GM19239 (cell line): ENCODE measurements around the gene WDR86.

ENCODE experiments used
- DNase-seq: peaks from one replicate; pipeline ENCODE4 v3.0.0; 2011; ENCODE audit warnings: low spot score; ENCODE audit not compliant: insufficient read length
- FAIRE-seq: peaks from 2 replicates; lab custom pipeline; 2011; peaks lifted over from hg19 to GRCh38; lab: Jason Lieb, UNC

The WDR86 gene

DNA sequence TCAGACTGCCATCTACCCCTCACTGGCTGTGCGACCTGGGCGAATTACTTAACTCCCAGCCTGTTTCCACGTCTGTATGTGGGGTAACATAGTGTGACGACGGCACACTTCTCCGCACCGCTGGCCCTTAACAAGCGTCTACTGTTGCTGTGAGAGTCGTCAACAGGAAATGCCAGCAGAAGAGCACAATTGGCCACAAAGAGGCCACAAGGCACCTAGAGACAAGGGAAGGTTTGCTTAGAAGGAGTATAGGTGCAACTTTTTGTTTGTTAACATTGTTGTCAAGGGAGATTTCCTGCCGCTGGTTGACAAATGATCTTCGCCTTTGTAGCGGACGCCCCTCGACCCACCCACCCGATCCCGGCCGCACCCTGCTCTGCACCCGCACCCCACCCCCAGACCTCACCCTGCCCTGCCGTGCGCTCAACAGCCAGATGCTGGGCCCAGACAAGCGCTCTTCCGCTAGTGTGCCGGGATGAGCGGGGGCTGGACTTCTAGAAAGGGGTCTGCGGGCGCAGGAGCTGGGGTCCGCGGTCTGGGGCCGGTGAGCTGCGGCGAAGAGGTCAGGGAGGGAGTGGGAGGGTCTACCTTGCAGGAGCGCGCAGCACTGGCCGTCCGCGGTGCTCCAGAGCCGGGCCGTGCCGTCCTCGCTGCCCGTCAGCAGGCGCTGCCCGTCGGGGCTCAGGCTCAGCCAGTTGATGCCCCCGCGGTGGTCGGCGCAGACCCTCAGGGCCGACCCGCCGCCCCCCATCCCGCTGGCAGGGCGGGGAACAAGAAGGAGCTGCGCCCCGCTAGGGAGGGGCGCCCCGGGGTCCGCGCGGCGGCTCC, 785 bp downstream of the WDR86 start:
- FAIRE-seq (no peak), DNase-seq (no peak)

DNA sequence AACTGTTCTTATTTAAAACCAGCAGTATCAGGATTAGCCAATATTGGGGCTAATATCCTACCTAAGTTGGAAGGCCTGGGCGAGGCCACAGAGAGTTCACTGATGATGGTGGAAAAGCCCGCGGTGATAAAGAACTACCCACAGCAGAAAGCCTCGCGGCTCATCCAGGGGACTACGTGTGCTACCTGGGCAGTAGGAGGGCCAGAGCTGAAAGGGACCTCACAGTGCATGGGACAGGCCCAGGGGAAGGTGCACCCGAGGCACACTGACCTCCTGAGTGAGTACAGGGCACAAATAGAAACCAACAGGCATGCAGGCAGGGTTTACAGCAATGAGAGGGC, 1.4 kb downstream of the WDR86 start:
- FAIRE-seq (no peak), DNase-seq (no peak)

DNA sequence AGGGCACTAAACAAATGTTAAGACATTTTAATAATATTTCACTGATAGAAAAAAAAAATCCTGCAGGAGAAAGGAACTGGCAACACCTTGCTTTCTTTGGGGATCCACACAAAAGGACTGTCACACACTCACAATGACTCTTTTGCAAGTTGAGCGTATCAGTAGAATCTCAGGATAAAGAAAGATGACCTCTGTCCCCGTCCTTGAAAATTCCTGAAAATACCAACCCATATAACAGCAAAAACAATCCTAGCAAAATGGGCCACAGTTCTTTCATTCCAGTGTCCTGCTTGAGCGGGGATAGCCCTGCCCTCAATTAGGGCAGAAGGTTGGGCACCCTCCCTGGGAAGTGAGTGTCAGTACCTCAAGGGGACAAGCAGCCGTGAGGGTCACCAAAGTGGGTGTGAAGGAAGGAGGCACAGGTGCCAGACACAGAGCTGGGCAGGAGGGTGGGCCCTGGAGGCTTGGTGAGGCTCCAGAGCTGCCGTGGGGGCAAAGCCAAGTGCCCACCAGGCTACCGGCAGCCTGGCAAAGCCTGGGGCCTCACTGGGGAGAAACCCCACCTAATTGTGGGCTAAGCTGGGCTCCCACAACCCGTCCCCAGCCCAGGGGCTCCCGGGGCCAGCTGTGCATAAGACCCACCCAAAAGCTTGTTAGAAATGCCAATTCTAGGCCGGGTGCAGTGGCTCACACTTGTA, 2.8 kb downstream of the WDR86 start:
- DNase-seq (no peak), FAIRE-seq (no peak)

DNA sequence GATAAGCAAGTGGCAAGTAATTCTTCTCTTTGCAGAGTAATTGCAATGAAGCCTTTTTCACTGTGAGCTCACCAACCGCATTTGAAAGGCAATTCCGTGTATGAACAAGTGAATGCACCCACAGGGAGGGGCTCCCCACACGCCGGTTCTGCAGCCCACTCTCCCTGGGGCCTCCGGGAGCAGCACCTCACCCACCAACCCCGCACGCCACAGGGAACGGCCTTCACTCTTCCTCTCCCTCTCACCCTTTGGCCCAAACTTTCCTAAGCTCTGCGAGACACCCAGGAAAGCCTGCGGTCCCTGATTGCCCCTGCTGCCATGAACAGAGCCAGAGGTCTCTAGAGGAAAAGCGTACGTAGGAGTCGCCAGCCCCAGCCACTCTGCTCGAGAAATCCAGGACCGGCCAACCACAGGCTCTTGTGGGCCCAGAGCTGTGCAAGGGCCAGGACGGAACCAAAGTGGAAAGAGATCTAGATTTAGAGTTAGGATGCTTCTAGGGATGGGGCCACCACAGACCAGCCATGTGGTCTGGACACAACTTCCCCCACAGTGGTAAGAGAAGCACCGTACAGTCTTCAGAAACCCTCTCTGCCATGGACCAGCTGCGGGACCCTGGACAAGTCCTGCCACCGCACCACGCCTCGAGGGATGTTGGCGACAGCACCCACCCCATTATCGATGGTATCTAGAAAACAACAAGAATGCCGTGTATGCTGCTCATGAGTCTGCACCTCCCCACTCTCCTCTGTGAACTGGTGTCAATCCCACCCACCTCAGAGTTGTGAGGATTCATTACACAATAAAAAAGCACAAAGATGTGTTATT, 3.6 kb downstream of the WDR86 start:
- no peak for FAIRE-seq
- no peak for DNase-seq

DNA sequence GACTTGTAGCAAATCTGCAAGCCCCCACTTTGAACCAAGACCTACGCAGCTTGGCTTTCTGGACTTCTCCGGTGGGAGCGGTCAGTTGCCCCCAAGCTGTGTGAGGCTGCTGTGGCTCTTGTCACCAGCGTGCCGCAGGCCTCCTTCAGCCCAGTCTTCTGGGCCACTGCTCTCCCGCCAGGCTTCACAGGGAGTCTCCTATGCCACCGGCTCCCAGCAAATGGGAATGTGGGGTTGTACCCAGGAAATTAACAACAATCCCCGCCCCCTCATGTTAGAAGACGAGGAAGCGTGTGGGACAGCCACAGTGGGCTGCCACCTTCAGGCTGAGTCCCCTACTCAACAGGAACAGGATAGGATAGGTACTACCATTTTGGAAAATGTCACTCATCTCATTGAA, 4.2 kb downstream of the WDR86 start:
- FAIRE-seq (no peak), DNase-seq (no peak)

DNA sequence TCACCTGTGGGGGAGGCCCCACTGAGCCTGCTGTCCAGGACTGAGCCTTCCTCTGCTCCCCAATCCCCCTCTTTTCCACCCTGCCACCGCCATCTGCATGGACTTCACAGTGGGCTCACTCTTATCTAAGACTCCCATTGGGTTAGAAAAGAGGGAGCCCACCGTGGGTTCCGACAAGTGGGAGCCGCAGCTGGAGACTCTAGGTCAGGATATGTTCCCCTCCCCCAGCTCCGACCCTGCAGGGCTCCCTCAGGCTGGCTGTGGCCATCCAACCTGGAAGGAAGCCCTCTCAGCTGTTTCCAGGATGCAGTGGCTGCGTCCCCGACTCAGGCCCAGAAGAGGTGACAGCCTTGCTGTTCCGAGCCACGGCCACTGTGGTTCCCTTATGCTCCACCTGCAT, 4.8 kb downstream of the WDR86 start:
- DNase-seq: no peak
- no peak for FAIRE-seq

DNA sequence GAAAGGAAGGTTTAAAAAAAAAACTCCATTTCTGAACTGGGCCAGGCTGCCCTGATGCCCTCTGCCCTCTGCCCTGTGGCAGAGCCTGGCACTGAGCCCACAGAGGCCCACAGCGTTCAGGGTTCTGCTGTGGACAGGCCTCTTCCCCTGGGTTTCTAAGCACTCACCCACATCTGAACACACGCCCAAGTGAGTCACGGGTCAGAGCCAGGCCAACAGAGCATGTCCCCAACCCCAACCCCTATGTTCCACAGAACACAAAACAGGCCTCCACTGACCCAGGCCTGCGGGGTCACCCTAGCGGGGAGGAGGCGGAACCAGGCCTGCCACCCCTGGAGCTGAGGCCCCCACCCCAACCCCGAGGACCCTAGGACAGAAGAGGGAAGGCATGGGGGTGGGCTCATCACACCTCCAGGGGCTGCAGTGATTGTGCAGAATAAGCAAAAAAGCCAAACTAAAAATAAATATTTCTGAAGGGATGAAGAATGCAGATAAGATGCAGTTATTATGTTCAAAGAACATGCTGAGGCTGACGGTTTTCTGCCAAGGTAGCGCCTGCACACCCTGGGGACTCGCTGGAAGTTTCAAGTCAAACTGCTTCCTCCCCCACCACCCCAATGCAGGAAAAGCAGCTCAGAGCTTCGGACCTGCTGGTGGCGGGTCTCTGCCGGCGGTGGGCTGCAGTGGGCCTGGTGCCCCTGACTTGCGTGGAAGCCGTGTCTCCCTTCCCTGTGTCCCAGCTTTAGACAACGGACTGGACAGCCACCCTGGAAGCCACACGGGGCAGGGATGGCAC, 5.4 kb downstream of the WDR86 start:
- DNase-seq (no peak), FAIRE-seq (no peak)

DNA sequence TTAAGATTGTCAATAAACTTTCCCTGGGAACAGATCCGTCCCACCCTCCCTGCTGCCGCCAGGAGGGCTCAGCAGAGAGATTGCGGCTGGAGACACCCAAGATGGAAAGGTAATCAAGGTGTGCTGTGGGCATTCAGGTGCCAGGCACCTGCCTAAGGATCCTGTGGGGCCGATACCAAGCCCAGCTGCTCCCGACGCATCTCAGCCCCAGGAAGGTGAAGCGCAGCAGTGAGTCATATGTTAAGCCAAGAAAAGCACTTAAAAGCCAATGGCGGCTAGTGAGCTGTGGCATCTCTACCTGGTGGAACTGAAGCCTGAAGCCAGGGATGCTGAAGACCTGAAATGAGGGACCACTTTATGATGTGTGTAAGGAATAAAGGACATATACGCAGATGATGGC, 6.1 kb downstream of the WDR86 start:
- DNase-seq (no peak), FAIRE-seq (no peak)

DNA sequence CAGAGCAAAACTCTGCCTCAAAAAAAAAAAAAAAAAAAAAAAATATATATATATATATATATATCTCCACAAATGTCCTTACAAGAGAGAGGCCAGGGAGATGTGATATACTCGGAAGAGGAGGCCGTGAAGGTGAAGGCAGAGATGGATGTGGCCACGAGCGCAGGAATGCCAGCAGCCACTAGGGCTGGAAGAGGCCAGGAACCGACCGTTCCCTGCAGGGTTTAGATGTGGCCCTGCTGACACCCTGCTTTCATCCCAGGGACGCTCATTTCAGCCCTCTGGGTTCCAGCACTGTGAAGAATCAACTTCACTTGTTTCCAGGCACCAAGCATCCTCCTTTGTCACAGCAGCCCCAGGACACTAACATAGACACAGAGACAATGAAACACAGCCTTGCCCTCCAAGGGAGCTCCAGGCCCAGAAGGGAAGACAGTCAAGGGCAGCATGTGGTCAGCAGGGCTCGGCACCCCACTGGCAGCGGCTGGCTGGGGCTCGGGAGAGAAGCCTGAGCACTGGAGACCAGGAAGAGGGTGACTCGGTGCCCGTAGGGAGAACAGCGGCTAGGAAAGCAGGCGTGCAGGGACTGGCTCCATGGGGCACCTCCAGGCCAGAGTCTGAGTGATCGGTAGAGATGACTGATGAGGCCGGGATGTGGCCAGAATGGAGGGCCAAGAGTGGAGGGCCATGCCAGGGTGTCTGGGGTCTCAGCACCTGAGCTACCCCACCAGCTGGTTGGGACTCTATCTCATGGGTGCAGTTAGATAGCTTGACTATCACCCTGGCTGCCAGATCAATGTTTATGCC, 7.6 kb downstream of the WDR86 start:
- no peak for FAIRE-seq

DNA sequence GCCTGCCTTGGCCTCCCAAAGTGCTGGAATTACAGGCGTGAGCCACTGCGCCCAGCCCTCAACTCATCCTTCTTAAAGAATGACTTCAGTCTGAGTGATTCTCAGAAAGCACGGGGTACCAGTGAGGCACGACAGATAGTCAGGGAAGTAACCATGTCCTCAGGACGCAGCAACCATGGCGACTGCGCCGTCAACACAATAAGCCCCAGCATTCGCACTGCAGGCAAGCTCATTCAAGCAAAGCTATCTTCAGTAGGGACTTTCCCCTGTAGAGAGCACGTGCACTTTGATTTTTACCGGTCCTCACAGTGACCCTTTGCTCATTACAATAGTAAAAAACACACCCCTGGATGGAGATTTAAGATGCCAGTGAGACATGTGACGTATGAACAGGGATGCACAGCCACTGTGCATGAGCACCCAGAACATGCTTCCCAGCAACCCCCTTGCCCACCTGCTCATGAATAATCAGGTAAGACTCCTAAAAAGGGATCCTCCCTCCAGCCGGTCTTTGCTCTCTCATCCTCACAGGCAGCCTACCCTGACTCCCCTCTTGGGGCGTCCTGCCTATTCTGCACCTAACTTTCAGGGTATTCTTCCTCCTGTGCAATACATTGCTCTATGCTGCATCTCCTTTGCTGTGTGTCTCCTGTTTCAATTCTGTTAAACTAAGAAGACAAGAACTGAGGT, 9.1 kb downstream of the WDR86 start:
- FAIRE-seq: no peak
- DNase-seq: no peak

More for the DNA sequence above, 7.6 kb downstream of the WDR86 start:
- DNase-seq: no peak

DNA sequence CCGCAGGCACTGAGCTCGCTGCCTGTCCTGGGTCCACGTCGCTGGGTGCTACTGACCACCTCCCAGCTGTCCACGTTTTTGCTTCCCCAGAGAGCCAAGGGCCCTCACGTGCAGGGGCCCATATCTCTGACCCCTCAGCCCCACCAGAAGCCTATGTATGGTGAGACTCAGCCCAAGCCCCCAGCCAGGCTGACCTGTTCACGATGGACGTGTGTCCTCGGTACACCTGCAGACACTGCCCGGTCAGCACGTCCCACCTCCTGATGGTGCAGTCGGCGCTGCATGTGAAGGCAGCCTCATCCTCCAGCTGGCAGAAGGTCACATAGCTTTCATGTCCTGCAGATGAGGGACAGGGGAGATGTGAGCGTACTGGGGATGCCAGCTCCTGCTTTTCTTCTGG, 9.9 kb downstream of the WDR86 start:
- no peak for DNase-seq
- no peak for FAIRE-seq

DNA sequence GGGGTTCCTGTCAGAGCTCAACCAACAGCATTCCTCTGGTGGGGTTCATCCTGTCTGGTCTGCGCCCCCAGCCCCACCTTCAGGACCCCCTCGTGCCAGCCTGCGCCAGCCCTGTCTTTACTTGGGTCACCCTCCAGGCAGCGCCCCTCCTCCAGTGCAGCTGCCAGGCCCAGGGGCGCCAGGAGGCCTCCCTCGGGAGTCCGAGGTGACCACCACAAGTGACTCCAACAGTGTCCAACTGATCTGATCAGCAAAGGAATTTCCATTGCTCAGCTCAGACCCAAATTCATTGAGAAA, 10.6 kb downstream of the WDR86 start:
- FAIRE-seq (no peak), DNase-seq (no peak)

DNA sequence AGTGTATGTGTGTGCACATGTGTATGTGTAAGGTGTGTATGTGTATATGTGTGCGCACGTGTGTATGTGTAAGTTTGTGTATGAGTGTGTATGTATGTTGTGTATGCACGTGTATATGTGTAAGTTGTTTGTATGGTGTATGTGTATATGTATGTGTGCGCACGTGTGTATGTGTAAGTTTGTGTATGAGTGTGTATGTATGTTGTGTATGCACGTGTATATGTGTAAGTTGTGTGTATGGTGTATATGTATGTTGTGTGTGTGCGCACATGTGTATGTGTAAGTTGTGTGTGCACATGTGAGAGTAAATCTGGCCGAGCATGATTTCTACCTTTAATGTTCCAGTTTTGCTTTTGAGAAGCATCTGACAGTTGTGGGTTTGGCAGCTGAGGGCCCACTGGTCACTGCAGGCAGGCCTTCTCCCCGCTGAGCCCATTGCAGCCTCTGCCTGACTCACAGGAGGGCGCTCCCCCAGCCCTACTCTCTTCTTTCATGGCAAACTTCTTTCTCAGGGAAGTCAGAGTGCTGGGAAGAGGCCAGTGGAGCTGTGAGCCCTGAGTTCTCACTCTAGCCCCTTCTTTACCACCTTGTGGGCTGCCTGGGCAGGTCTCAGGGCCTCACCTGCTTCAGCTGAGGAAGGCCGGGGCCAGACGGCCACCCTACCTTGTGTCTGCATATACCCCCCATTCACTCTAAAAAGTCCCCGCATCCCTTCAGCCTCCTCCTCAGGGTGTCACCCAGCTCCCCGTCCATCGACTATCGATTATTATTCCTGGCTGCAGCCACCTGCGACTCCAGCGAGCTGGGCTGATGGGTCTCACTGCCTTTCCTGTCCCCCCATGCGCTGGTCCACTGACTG, 11.2 kb downstream of the WDR86 start:
- FAIRE-seq (no peak), DNase-seq (no peak)

DNA sequence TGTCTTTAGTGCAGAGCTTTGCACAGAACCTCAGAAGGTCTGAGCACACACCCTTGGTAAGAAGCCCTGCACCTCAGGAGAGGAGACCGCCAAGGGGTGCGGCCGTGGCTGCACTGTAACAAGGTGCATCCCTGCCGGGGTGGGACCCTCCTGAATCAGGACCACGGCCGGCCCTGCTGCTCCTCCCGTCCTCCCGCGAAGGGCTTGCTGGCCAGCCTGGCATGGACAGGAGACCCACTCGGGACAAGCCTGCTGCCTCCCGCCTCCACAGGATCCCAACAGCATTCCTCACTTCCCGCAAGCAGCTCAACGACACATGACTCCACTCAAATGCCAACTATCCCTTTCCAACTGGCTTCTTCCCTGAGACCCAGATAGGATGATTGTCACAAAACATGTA, 12.8 kb downstream of the WDR86 start:
- DNase-seq (no peak), FAIRE-seq (no peak)

DNA sequence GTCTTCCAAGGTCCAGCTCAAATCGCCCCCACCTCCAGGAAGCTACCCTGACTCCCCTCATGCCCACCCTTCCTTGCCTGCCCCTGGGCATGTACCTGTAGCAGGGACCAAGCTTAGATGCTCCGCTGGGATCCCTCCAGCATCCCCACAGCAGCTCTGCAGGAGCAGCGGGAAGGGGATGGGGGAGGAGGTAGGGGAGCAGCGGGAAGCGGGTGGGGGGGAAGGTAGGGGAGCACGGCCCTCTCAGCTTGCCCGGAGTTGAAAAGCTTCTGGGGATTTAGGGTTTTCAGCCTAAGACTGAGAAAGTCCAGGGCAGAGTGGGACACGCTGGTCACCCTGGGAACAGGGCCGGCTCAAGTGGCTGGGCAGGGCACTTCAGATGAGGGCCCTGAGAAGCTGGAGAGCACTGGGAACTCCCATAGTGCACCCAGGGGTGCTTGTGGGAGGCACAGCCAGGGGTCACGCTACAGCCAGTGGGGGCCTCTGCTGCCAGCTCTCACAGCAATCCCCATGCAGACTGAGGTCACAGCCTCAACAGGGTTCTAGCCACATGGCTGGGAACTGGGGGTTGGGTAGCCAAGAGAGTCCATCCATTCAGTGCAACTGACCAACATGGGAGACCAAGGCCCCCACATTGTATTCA, 13.4 kb downstream of the WDR86 start:
- FAIRE-seq (no peak), DNase-seq (no peak)

DNA sequence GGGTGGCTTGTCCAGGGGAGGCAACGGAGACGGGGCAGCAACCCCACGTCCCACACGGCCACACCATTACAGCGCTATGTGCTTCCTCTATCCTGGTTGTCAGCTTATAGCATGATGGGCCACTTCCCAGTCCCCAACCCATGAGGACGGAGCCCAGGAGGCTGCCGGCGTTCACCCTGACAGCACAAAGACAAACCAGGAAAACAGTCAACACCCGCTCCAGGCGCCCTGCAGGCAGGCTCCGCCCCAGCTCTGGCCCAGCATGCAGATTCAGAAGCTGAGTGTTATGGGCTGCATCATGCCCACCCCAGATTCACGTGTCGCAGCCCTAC, 14.8 kb downstream of the WDR86 start:
- DNase-seq: no peak
- FAIRE-seq: no peak

DNA sequence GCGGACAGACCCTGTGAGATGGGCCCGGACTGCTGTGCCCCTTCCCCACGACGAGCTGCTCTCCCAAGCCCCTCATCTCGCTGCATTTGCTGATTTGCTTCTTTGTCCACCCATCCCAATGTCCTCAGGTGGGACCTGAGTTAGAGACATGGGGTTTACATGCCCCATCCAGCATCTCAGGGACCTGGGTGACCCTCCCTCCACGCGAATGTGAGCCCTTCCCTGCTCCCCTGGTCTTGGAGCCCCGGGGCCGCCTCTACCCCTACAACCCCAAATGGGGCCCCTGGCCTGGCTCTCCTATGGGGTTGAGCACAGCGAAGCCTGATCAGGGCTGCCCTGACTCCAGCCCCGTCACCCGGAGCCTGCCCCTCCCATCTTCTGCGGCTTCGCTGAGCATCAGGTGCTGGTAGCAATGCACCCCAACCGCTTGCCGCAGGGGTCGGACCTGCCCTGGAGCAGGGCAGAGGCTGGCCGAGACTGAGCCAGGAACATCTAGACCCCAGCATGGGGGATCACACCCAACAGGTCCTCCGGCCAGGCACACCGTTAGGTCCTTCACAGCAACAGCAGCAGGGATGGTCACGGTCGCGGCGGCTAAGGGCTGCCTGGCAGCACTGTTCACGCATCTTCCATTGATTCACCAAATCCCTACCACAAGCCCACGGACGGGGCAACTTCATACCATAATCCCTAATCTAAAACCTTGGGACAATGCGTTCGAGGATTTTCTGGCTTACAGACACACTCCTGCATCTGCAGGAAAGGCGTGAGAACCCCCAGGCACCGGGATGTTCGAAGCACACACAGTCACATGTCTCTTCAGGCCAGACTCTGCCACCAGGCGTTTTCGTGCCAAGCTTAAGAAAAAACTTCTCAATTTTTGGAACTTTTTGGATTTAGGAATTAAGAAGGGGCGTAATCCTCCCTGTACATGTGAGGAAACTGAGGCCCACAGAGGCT, 15.5 kb downstream of the WDR86 start:
- DNase-seq (no peak), FAIRE-seq (no peak)
